Lower lobe of right lung (tissue), 2 donors: ENCODE results near the gene NUP62CL. TPM values are rescaled to one million over a fixed set of nuclear protein-coding genes. Genes with fewer than 3 reads are reported as not detected.
"Not testable (repeated sequence)": the region's sequence is repeated elsewhere in the genome, so short reads cannot be mapped to it uniquely, and the experiment has no call there.

Experiments
- ATAC-seq, 2 donors: fragments of 200-7000 bp; cut with Tn5 transposase; one replicate each; pipeline ENCODE4 v1.9.1; 2020 to 2022; ENCODE audit warnings: mild to moderate bottlenecking in 2 of 2, moderate library complexity in 2 of 2
- DNase-seq: peaks from one replicate; pipeline ENCODE4 v3.0.0-alpha.2; 2020
- H3K27ac ChIP-seq: fragments of 200-600 bp; one replicate; pipeline ENCODE4 v1.8.0; 2022
- H3K27me3 ChIP-seq: fragments of 200-600 bp; one replicate; pipeline ENCODE4 v1.8.0; 2022; ENCODE audit warnings: low read depth
- H3K36me3 ChIP-seq: fragments of 200-600 bp; one replicate; pipeline ENCODE4 v1.8.0; 2022; ENCODE audit warnings: mild to moderate bottlenecking
- H3K4me1 ChIP-seq: fragments of 200-600 bp; one replicate; pipeline ENCODE4 v1.8.0; 2022
- H3K4me3 ChIP-seq: fragments of 200-600 bp; one replicate; pipeline ENCODE4 v1.8.0; 2022; ENCODE audit warnings: mild to moderate bottlenecking
- H3K9me3 ChIP-seq: fragments of 200-600 bp; one replicate; pipeline ENCODE4 v1.8.0; 2022
- intact Hi-C: fragments of 100-400 bp; cut with DNase I; formaldehyde crosslinking; loops from one replicate; pipeline ENCODE4 v1.11.0; 2022
- total RNA-seq: library from RNA; stranded (reverse); fragmentation: NEBNext Ultra II Directional; extraction: Animal tissue kit (Norgen Biotek cat#: 25700); gene quantifications from one replicate; pipeline ENCODE4 v1.2.1, GENCODE V29; 2021
- TF ChIP-seq, protein P1 (sequence below): fragments of 200-600 bp; IDR thresholded peaks from one replicate; pipeline ENCODE4 v1.8.0; 2022; ENCODE audit warnings: antibody characterized with exemption, mild to moderate bottlenecking
- donor health status: DM: no; HTN: yes; CAD: no; lungs with severe emphysema.

NUP62CL gene
- total RNA-seq, 1 donor from 2014 or later, result 1.4 TPM

DNA sequence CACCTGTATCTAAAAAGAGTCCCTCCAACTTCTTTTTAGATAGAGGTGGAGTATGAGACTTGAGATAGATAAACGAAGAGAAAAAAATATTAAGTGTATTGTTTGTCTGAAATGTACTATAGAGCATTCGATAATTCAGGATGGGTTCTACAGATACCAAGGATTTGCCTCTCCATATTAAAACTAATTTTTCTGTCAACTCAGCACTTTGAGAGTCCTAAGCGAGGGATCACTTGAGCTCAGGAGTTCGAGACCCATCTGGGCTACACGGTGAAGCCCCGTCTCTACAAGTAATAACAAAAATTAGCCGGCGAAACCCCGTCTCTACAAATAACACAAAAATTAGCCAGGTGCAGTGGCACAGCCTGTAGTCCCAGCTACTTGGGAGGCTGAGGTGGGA lies 1.7 kb upstream of the NUP62CL start:
- no peak for ATAC-seq
- no peak overlapping the region for H3K27ac ChIP-seq
- H3K9me3 ChIP-seq, result no peaks in the 10 kb centered on the region
- intact Hi-C loops, result no loop called here
- H3K27me3 ChIP-seq, result no peaks in the 10 kb centered on the region
- H3K4me1 ChIP-seq, result no peaks in the 10 kb centered on the region
- no peaks in the 10 kb centered on the region for H3K36me3 ChIP-seq
- TF ChIP-seq, protein P1, sequence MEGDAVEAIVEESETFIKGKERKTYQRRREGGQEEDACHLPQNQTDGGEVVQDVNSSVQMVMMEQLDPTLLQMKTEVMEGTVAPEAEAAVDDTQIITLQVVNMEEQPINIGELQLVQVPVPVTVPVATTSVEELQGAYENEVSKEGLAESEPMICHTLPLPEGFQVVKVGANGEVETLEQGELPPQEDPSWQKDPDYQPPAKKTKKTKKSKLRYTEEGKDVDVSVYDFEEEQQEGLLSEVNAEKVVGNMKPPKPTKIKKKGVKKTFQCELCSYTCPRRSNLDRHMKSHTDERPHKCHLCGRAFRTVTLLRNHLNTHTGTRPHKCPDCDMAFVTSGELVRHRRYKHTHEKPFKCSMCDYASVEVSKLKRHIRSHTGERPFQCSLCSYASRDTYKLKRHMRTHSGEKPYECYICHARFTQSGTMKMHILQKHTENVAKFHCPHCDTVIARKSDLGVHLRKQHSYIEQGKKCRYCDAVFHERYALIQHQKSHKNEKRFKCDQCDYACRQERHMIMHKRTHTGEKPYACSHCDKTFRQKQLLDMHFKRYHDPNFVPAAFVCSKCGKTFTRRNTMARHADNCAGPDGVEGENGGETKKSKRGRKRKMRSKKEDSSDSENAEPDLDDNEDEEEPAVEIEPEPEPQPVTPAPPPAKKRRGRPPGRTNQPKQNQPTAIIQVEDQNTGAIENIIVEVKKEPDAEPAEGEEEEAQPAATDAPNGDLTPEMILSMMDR, result no peak
- no peak overlapping the region for H3K4me3 ChIP-seq
- no peak for DNase-seq

DNA sequence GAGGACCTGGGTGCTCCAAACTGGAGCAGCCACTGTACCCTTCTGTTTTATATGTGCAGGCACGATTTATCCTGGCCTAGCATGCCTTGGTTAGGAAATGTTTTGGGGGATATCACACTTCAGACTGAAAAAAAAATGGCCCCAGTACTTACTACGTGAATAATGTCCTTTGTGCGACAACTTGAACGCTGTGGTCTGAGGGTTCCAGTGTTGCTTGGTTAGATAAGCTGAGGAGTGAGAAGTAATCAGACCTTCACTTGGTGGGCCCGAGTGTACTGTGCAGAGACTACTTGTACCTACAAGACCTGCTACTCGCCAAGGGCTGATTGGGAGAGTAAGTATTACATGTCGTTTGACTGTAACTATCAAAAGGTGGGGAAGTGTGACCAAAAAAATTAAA lies 856 bp upstream of the NUP62CL start:
- ATAC-seq, result no peak
- Histone ChIP-seq H3K9me3 (no peaks in the 10 kb centered on the region), H3K4me3 (no peak overlapping the region), H3K27me3 (no peaks in the 10 kb centered on the region), H3K36me3 (no peaks in the 10 kb centered on the region), H3K4me1 (no peaks in the 10 kb centered on the region), H3K27ac (no peak overlapping the region)
- intact Hi-C loops, result no loop called here
- TF ChIP-seq, protein P1, result no peak
- no peak for DNase-seq

DNA sequence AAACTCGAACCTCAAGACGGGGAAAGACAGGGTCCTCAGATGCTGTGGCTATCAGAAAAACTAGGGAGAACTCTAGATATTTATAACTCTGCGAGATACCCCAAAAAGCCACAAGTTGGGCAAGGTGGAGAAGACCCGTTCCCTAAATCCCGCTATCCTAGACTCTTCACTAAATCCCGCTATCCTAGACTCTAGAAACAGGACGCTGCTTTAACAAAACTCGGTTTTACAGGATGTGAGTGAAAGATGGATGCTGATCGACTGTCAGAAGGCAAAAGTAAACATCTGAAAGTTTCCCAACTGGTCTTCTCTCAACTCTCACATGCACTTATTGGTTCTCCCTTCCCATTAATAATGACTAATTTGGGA lies 448 bp upstream of the NUP62CL start:
- TF ChIP-seq, protein P1, result no peak
- H3K4me3 ChIP-seq, result no peak overlapping the region
- no peak for DNase-seq
- H3K27me3 ChIP-seq, result no peaks in the 10 kb centered on the region
- H3K36me3 ChIP-seq, result no peaks in the 10 kb centered on the region
- ATAC-seq, result no peak
- intact Hi-C loops, result no loop called here
- no peaks in the 10 kb centered on the region for H3K9me3 ChIP-seq
- no peaks in the 10 kb centered on the region for H3K4me1 ChIP-seq
- no peak overlapping the region for H3K27ac ChIP-seq

- Histone ChIP-seq H3K9me3 (no peaks in the 10 kb centered on the region), H3K27me3 (no peaks in the 10 kb centered on the region), H3K27ac (no peak overlapping the region), H3K4me1 (no peaks in the 10 kb centered on the region), H3K4me3 (no peak overlapping the region), H3K36me3 (no peaks in the 10 kb centered on the region)
- no peak for ATAC-seq
- intact Hi-C loops, result no loop called here
- no peak for DNase-seq
- TF ChIP-seq, protein P1, result no peak
Measured at GRCh38 chrX:107204068-107204605, 2.1 kb downstream of the NUP62CL start.

DNA sequence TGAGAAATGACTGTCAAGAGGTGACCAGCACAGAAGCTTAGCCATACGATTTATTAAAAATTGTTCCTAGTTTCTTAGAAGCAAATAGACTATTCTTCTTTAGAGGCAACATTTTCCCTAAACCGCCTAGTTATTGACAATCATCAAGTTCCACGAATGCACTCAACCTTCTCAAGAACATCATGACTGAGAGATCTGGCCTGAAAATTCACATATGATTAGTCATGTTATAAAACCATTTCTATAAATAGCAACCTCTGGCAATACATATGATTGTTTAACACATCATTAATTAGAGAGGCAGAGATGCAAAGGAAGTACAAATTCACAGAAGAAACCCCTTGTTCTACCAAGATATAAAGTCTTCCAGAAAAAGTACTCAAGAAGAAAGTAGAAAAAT lies 6.7 kb downstream of the NUP62CL start:
- intact Hi-C loops, result no loop called here

GRCh38 chrX:107198074-107198473 lies 8.2 kb downstream of the NUP62CL start:
- intact Hi-C loops, H3K4me3 ChIP-seq, H3K9me3 ChIP-seq, H3K4me1 ChIP-seq, H3K36me3 ChIP-seq, H3K27ac ChIP-seq, ATAC-seq, DNase-seq, H3K27me3 ChIP-seq: not testable (repeated sequence)

More for the DNA sequence above, 6.7 kb downstream of the NUP62CL start:
- TF ChIP-seq, protein P1, result no peak
- Histone ChIP-seq H3K4me3 (no peak overlapping the region), H3K36me3 (no peaks in the 10 kb centered on the region), H3K4me1 (no peaks in the 10 kb centered on the region), H3K27ac (no peak overlapping the region), H3K9me3 (no peaks in the 10 kb centered on the region), H3K27me3 (no peaks in the 10 kb centered on the region)
- no peak for ATAC-seq
- DNase-seq, result no peak
